ENCODE measurements around the gene ARHGEF10L. TPM values are rescaled to one million over a fixed set of nuclear protein-coding genes. Genes with fewer than 3 reads are reported as not detected.

ARHGEF10L gene
- total RNA-seq, 2 donors from 2014 or later = 81.4 to 93.1 TPM

DNA sequence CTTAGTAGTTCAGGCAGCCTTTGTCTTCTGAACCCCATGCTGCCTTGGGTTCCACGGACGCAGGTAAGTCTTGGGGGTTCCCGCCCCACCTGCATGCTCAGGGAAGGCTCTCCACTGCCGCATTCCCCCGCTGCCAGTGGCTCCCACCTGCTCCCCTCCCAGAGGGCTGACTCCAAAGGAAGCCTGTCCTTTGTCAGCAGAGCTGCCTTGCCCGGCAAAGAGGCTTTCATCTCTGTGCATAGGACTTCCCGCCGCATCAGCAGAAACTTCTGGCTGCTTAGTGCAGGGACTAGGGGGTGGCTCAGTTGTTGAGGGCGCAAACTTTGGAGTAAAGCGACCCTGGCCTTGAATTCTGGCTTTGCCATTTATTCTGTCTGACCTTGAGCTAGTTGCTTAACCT lies 190.4 kb downstream of the ARHGEF10L start:
- ATAC-seq = no peak
- no peaks in the 10 kb centered on the region for H3K9me3 ChIP-seq
- intact Hi-C loops (cut with DNase I) = no loop called here

GRCh38 chr1:17731460-17731859 lies 192.0 kb downstream of the ARHGEF10L start:
- no peak overlapping the region for H3K27ac ChIP-seq
- no peaks in the 10 kb centered on the region for H3K4me1 ChIP-seq
- H3K36me3 ChIP-seq (replicated peaks in 1 of 2; ENCODE audit: insufficient read depth in 1 of 2, low read depth in 2 of 2) = no peaks in the 10 kb centered on the region
- ATAC-seq = no peak
- no peak overlapping the region for H3K4me3 ChIP-seq
- intact Hi-C loops (cut with DNase I) = no loop called here
- no peak for DNase-seq
- H3K9me3 ChIP-seq = no peaks in the 10 kb centered on the region
- H3K27me3 ChIP-seq = no peaks in the 10 kb centered on the region
- no peak for TF ChIP-seq POLR2A (IDR thresholded peaks at IDR 0.05)
- no peak for TF ChIP-seq CTCF (IDR thresholded peaks at IDR 0.05)
- WGBS, 2 donors = 57 to 84% methylated on average over 4 to 5 of the region's 5 CpGs

More for the DNA sequence above, 190.4 kb downstream of the ARHGEF10L start:
- 73 to 74% methylated on average over 6 to 10 of the region's 10 CpGs for WGBS, 2 donors
- no peak overlapping the region for H3K4me3 ChIP-seq
- no peak overlapping the region for H3K27ac ChIP-seq
- no peaks in the 10 kb centered on the region for H3K36me3 ChIP-seq (replicated peaks in 1 of 2; ENCODE audit: insufficient read depth in 1 of 2, low read depth in 2 of 2)
- no peak for DNase-seq
- TF ChIP-seq POLR2A (IDR thresholded peaks at IDR 0.05) = no peak
- TF ChIP-seq CTCF (IDR thresholded peaks at IDR 0.05) = no peak
- H3K4me1 ChIP-seq = no peaks in the 10 kb centered on the region
- H3K27me3 ChIP-seq = no peaks in the 10 kb centered on the region

- Histone ChIP-seq H3K27ac (no peak overlapping the region), H3K36me3 (replicated peaks in 1 of 2; ENCODE audit: insufficient read depth in 1 of 2, low read depth in 2 of 2) (no peaks in the 10 kb centered on the region), H3K4me1 (no peaks in the 10 kb centered on the region), H3K4me3 (no peak overlapping the region), H3K9me3 (no peaks in the 10 kb centered on the region), H3K27me3 (no peaks in the 10 kb centered on the region)
- ATAC-seq (no peak), DNase-seq (no peak)
- WGBS, 2 donors = 64 to 90% methylated on average over 2 of the region's 2 CpGs
- intact Hi-C loops (cut with DNase I) = no loop called here
- TF ChIP-seq CTCF (IDR thresholded peaks at IDR 0.05) (no peak), POLR2A (IDR thresholded peaks at IDR 0.05) (no peak)
Measured at GRCh38 chr1:17732475-17732874, 193.0 kb downstream of the ARHGEF10L start.

GRCh38 chr1:17733661-17734060 lies 194.2 kb downstream of the ARHGEF10L start:
- Histone ChIP-seq H3K4me3 (no peak overlapping the region), H3K4me1 (no peaks in the 10 kb centered on the region), H3K36me3 (replicated peaks in 1 of 2; ENCODE audit: insufficient read depth in 1 of 2, low read depth in 2 of 2) (no peaks in the 10 kb centered on the region), H3K9me3 (no peaks in the 10 kb centered on the region), H3K27me3 (no peaks in the 10 kb centered on the region), H3K27ac (no peak overlapping the region)
- 53 to 55% methylated on average over 21 of the region's 21 CpGs for WGBS, 2 donors
- DNase-seq (no peak), ATAC-seq (no peak)
- TF ChIP-seq CTCF (IDR thresholded peaks at IDR 0.05) = no peak
- no peak for TF ChIP-seq POLR2A (IDR thresholded peaks at IDR 0.05)
- intact Hi-C loops (cut with DNase I) = no loop called here

- DNase-seq (no peak), ATAC-seq (no peak)
- no peaks in the 10 kb centered on the region for H3K27me3 ChIP-seq
- no peak overlapping the region for H3K4me3 ChIP-seq
- 76 to 78% methylated on average over 7 of the region's 7 CpGs for WGBS, 2 donors
- TF ChIP-seq POLR2A (IDR thresholded peaks at IDR 0.05) (no peak), CTCF (IDR thresholded peaks at IDR 0.05) (no peak)
- no peaks in the 10 kb centered on the region for H3K36me3 ChIP-seq (replicated peaks in 1 of 2; ENCODE audit: insufficient read depth in 1 of 2, low read depth in 2 of 2)
- H3K4me1 ChIP-seq = no peaks in the 10 kb centered on the region
- no peak overlapping the region for H3K27ac ChIP-seq
- H3K9me3 ChIP-seq = no peaks in the 10 kb centered on the region
- intact Hi-C loops (cut with DNase I) = no loop called here
Measured at GRCh38 chr1:17734609-17735008, 195.1 kb downstream of the ARHGEF10L start.
